ENCODE data around the gene SLC22A12.

The SLC22A12 gene

DNA sequence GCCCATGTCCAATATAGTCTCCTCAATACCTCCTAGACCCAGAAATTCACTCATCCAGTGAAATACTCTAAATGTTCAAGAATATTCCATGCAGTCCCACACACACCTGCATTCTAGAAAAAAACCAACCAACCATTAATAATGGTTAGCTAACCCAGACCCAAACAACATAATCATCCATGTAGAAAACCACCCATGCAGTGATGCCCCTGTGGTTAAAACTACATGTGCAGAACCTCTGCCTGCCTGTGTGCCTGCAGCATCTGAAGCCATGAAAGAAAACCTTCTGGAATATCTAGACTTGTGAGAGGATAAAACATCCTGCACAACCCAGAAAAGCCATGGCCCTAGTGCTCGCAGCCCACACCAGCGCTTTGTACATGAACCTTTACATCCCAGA, 47.8 kb downstream of the SLC22A12 start:
- Histone ChIP-seq H3K9ac (no peak overlapping the region), H3K4me2 (peak overlapping the region in 10 of 11 experiments; percentile 82 to 98 (median 94); a peak in 18 of 22 replicates)

GRCh38 chr11:64639885-64640284, 48.9 kb downstream of the SLC22A12 start:
- Histone ChIP-seq H3K36me3 (no peaks in the 10 kb centered on the region), H3K27me3 (peaks cover 58 to 81% (median 65%) of the 10 kb centered on the region in 11 experiments), H3K9me3 (replicated peaks in 1 of 11) (no peaks in the 10 kb centered on the region), H3K4me2 (peak overlapping the region in 8 of 11 experiments; percentile 89 to 98 (median 96); a peak in 10 of 22 replicates), H3K9ac (no peak overlapping the region), H4K20me1 (peaks cover 0 to 61% (median 26%) of the 10 kb centered on the region in 11 experiments; a peak in 16 of 22 replicates), H3K27ac (no peak overlapping the region), H3K4me3 (no peak overlapping the region), H3K4me1 (peaks cover 27 to 82% (median 74%) of the 10 kb centered on the region in 10 experiments)
- TF ChIP-seq Cebpa-rat (IDR thresholded peaks at IDR 0.05), result no peak

More for the DNA sequence above, 47.8 kb downstream of the SLC22A12 start:
- Histone ChIP-seq H3K27ac (no peak overlapping the region), H4K20me1 (peaks cover 0 to 63% (median 26%) of the 10 kb centered on the region in 11 experiments; a peak in 16 of 22 replicates), H3K9me3 (replicated peaks in 1 of 11) (no peaks in the 10 kb centered on the region), H3K27me3 (peaks cover 47 to 70% (median 54%) of the 10 kb centered on the region in 11 experiments), H3K36me3 (no peaks in the 10 kb centered on the region), H3K4me3 (peak overlapping the region in 1 of 10 experiments; percentile 55; a peak in 1 of 20 replicates), H3K4me1 (peaks cover 36 to 82% (median 74%) of the 10 kb centered on the region in 10 experiments)
- no peak for TF ChIP-seq Cebpa-rat (IDR thresholded peaks at IDR 0.05)

DNA sequence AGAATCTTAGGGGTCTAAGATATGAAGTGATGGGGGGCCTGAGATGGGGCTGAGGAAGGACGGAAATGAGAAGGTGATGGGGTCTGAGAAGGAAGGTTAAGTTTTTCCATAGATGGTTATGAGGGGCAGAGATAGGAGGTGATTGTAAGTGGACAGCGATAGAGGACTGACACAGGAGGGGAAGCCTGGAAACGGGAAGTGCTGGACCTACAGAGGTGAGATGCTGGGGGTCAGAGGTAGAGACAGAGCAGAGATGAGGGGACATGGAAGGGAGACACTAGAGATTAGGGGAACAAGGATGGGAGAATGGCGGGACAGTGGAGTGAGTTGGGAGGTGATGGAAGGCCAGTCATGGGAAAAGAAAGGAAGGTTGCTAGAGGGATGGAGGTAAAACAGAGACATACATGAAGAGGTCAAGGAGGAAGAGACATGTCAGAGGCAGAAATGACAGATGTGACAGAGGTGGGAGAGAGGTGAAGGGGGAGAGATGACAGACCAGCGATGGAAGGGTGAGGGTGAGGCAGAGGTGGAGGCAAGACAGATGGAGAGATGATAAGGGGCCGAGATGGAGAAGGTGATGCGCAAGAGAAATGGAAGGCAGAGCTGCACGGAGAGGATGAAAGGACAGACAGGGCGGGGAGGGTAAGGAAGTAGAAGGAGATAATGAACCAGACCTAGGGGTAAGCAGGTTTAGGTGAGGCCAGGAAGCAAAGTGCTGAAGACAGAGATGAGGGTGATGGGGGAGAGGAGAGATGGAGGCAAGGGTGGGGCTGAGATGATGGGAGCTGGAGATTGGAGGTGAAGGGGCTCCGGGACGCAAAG, 50.8 kb downstream of the SLC22A12 start:
- Histone ChIP-seq H3K4me1 (peaks cover 23 to 78% (median 60%) of the 10 kb centered on the region in 10 experiments), H3K36me3 (no peaks in the 10 kb centered on the region), H3K9me3 (replicated peaks in 1 of 11) (no peaks in the 10 kb centered on the region), H4K20me1 (peaks cover 0 to 69% (median 26%) of the 10 kb centered on the region in 11 experiments; a peak in 16 of 22 replicates), H3K4me2 (peak overlapping the region in 10 of 11 experiments; percentile 47 to 82 (median 69); a peak in 19 of 22 replicates), H3K27ac (no peak overlapping the region), H3K27me3 (peaks cover 62 to 100% (median 80%) of the 10 kb centered on the region in 11 experiments), H3K9ac (no peak overlapping the region; a peak in 1 of 22 replicates), H3K4me3 (peak overlapping the region in 7 of 10 experiments; percentile 25 to 52 (median 40); a peak in 8 of 20 replicates)
- no peak for TF ChIP-seq Cebpa-rat (IDR thresholded peaks at IDR 0.05)

- H3K36me3 ChIP-seq, result no peaks in the 10 kb centered on the region
- peaks cover 0 to 65% (median 26%) of the 10 kb centered on the region in 11 experiments; a peak in 16 of 22 replicates for H4K20me1 ChIP-seq
- H3K4me1 ChIP-seq, result peaks cover 23 to 78% (median 57%) of the 10 kb centered on the region in 10 experiments
- peak overlapping the region in 10 of 11 experiments; percentile 47 to 82 (median 69); a peak in 20 of 22 replicates for H3K4me2 ChIP-seq
- H3K27me3 ChIP-seq, result peaks cover 62 to 99% (median 80%) of the 10 kb centered on the region in 11 experiments
- H3K4me3 ChIP-seq, result peak overlapping the region in 8 of 10 experiments; percentile 21 to 52 (median 39); a peak in 10 of 20 replicates
- peak overlapping the region in 2 of 11 experiments; percentile 27 to 37; a peak in 2 of 22 replicates for H3K9ac ChIP-seq
- no peaks in the 10 kb centered on the region for H3K9me3 ChIP-seq (replicated peaks in 1 of 11)
- no peak overlapping the region for H3K27ac ChIP-seq
- TF ChIP-seq Cebpa-rat (IDR thresholded peaks at IDR 0.05), result no peak
Measured at GRCh38 chr11:64642418-64642735, 51.4 kb downstream of the SLC22A12 start.

DNA sequence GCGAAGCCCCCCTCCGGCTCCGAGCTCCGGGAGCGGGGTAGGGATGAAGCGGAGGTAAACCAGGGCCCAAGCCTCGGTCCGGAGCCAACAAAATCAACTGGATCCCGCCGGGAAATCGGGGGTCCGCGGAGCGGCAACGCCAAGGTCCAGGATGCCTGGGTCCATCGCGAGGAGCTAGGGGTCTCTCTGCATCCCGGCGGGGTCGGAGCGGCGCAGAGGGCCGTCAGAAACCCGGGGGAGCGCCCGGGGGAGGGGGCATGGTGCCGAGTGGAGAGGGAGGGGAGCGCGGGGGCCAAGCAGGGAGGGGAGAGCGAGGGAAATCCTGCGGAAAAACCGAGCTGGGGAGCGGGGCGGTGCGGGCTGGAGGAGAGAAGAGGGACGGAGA, 51.8 kb downstream of the SLC22A12 start:
- H3K27ac ChIP-seq, result no peak overlapping the region
- TF ChIP-seq Cebpa-rat (IDR thresholded peaks at IDR 0.05), result no peak
- no peaks in the 10 kb centered on the region for H3K9me3 ChIP-seq (replicated peaks in 1 of 11)
- H3K27me3 ChIP-seq, result peaks cover 62 to 96% (median 80%) of the 10 kb centered on the region in 11 experiments
- H3K36me3 ChIP-seq, result no peaks in the 10 kb centered on the region
- peaks cover 18 to 78% (median 57%) of the 10 kb centered on the region in 10 experiments for H3K4me1 ChIP-seq
- peaks cover 0 to 61% (median 22%) of the 10 kb centered on the region in 11 experiments; a peak in 16 of 22 replicates for H4K20me1 ChIP-seq
- peak overlapping the region in 2 of 11 experiments; percentile 27 to 37; a peak in 2 of 22 replicates for H3K9ac ChIP-seq
- peak overlapping the region in 10 of 11 experiments; percentile 47 to 82 (median 69); a peak in 20 of 22 replicates for H3K4me2 ChIP-seq
- H3K4me3 ChIP-seq, result peak overlapping the region in 8 of 10 experiments; percentile 21 to 52 (median 39); a peak in 10 of 20 replicates

- Histone ChIP-seq H3K9me3 (replicated peaks in 1 of 11) (no peaks in the 10 kb centered on the region), H3K9ac (no peak overlapping the region), H3K27ac (no peak overlapping the region), H3K4me3 (peak overlapping the region in 1 of 10 experiments; percentile 38; a peak in 1 of 20 replicates), H3K4me1 (peaks cover 13 to 78% (median 57%) of the 10 kb centered on the region in 10 experiments), H4K20me1 (peaks cover 0 to 63% (median 17%) of the 10 kb centered on the region in 11 experiments; a peak in 16 of 22 replicates), H3K36me3 (no peaks in the 10 kb centered on the region), H3K27me3 (peaks cover 62 to 95% (median 79%) of the 10 kb centered on the region in 11 experiments), H3K4me2 (peak overlapping the region in 10 of 11 experiments; percentile 47 to 82 (median 69); a peak in 14 of 22 replicates)
- TF ChIP-seq Cebpa-rat (IDR thresholded peaks at IDR 0.05), result no peak
Measured at GRCh38 chr11:64643256-64643881, 52.3 kb downstream of the SLC22A12 start.

DNA sequence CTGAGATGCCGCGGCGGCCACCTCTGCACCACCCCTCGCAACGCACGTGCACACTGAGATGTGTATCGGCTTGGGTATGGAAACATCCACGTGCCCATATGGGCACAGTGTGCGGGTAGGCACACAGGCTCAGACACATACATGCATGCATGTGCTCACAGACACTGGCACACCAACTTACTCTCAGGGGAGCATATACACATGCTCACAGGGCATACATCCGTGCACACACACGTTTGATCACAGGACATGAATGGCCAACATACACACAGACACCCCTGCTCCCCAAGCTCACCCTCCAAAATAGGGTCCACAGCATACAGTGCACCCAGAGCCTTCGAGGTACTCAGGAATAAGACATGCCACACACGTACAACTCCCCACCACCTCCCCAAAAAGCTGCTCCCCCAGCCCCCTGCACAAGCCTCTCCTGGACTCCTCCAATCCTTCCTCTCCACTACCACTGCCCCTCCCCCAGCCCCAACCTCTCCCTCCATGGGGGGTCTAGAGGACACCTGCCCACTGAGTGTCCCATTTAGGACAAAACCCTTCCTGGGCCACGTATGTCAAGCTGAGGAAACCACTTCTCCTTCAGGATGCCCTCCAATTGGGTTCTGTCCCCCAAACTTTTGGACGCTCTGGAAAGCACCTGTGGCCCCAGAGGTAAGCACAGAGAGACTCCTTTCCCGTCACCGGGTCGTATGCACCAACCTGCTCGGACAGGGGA, 53.1 kb downstream of the SLC22A12 start:
- Histone ChIP-seq H3K4me1 (peaks cover 8 to 78% (median 57%) of the 10 kb centered on the region in 10 experiments; a peak in 19 of 20 replicates), H3K36me3 (no peaks in the 10 kb centered on the region), H4K20me1 (peaks cover 0 to 60% (median 13%) of the 10 kb centered on the region in 11 experiments; a peak in 15 of 22 replicates), H3K9ac (no peak overlapping the region), H3K27me3 (peaks cover 60 to 88% (median 75%) of the 10 kb centered on the region in 11 experiments), H3K27ac (no peak overlapping the region), H3K9me3 (replicated peaks in 1 of 11) (no peaks in the 10 kb centered on the region), H3K4me2 (peak overlapping the region in 8 of 11 experiments; percentile 41 to 66 (median 62); a peak in 15 of 22 replicates), H3K4me3 (no peak overlapping the region)
- TF ChIP-seq Cebpa-rat (IDR thresholded peaks at IDR 0.05), result no peak
